Measurements from ENCODE around the gene CCDC141.

- TF ChIP-seq CTCF (IDR thresholded peaks at IDR 0.05 in 2 of 3, conservative IDR thresholded peaks at IDR 0.05 in 1 of 3; ENCODE audit: borderline replicate concordance in 1 of 3, insufficient read depth in 1 of 3, low read depth in 2 of 3, low read length in 2 of 3) (no peak), SIN3A (IDR thresholded peaks at IDR 0.05; ENCODE audit: low read depth) (no peak), CEBPB (IDR thresholded peaks at IDR 0.05; ENCODE audit: low read depth) (no peak), SRF (IDR thresholded peaks at IDR 0.05; ENCODE audit: low read depth) (no peak), REST (IDR thresholded peaks at IDR 0.05; ENCODE audit: low read depth) (no peak), POLR2A (IDR thresholded peaks at IDR 0.05; ENCODE audit: borderline replicate concordance, extremely low read depth, insufficient read depth, insufficient read length) (no peak), SP1 (IDR thresholded peaks at IDR 0.05; ENCODE audit: low read depth) (no peak), MAX (IDR thresholded peaks at IDR 0.05) (no peak), ZNF274 (IDR thresholded peaks at IDR 0.05; ENCODE audit: low read depth, low read length) (no peak), POLR2AphosphoS5 (IDR thresholded peaks at IDR 0.05; ENCODE audit: low read depth, low read length) (no peak)
Observed at GRCh38 chr2:178978667-178979066, 71.3 kb downstream of the CCDC141 start.

All from HCT116 (cell line).